ENCODE data around the gene PLA2G4E. TPM values are rescaled to one million over a fixed set of nuclear protein-coding genes. Genes with fewer than 3 reads are reported as not detected.

PLA2G4E gene
- total RNA-seq, 1 donor from 2014 or later, result not detected

- intact Hi-C loops (cut with DNase I), result loop anchor here (10.0 kb wide), 1 partner anchor 172 kb away; no protein-coding TSS in a partner anchor
- DNase-seq (ENCODE audit: low spot score), result peak; percentile 74
- ATAC-seq, result peak; percentile 89
Observed at GRCh38 chr15:42056934-42057798, 36.3 kb upstream of the PLA2G4E start.

- intact Hi-C loops (cut with DNase I), result loop anchor here (10.0 kb wide), 1 partner anchor 169 kb away; no protein-coding TSS in a partner anchor
- DNase-seq (ENCODE audit: low spot score), result no peak
- no peak for ATAC-seq
Observed at GRCh38 chr15:42053914-42054313, 33.1 kb upstream of the PLA2G4E start.

DNA sequence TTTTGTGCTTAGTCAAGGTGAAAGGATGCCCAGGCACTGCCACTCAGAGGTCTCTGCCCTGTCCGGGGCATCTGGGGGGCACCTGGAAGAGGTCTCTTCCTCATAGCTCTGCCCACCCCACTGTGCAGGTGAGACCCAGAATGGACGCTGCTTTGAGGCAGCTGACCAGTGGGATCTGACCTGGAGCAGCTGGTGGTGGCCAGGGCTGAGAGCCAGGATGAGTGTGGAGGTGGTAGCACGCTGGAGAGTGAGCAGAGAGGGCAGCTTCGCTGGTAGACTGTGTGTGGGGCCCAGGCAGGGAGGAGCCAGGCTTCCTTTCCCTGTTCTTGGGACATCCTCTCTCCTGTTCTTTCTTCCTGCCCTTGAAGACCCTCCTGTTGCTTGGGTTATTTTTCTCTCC lies 32.2 kb upstream of the PLA2G4E start:
- ATAC-seq, result no peak
- intact Hi-C loops (cut with DNase I), result loop anchor here (10.0 kb wide), 1 partner anchor 168 kb away; no protein-coding TSS in a partner anchor
- DNase-seq (ENCODE audit: low spot score), result no peak

- DNase-seq (ENCODE audit: low spot score) (no peak), ATAC-seq (no peak)
- intact Hi-C loops (cut with DNase I), result loop anchor here (10.0 kb wide), 1 partner anchor 166 kb away; no protein-coding TSS in a partner anchor
Observed at GRCh38 chr15:42050484-42051255, 29.8 kb upstream of the PLA2G4E start.

DNA sequence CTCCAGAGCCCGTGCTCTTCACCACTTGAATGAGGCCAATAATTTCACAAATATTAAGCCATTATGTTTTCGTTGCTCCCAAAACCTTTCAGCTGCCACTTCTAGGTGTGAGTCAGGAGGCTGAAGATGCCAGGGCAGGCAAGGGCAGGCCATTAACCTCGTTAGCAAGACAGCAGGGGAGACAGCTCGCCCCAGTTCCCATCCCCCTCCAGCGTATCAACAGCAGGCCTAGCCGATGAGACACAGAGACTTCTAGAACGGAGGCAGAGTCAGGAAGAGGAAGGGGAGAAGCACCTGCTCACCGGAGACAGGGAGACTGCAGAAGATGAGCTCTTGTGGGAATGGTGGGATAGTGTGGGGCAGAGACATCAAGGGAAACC lies 28.0 kb upstream of the PLA2G4E start:
- DNase-seq (ENCODE audit: low spot score) (no peak), ATAC-seq (no peak)
- intact Hi-C loops (cut with DNase I), result no loop called here

- DNase-seq (ENCODE audit: low spot score) (no peak), ATAC-seq (no peak)
- intact Hi-C loops (cut with DNase I), result no loop called here
Observed at GRCh38 chr15:42048080-42048820, 27.4 kb upstream of the PLA2G4E start.

- DNase-seq (ENCODE audit: low spot score) (no peak), ATAC-seq (no peak)
- intact Hi-C loops (cut with DNase I), result no loop called here
Observed at GRCh38 chr15:42046597-42046996, 25.8 kb upstream of the PLA2G4E start.

GRCh38 chr15:42045211-42045615 lies 24.4 kb upstream of the PLA2G4E start:
- no peak for DNase-seq (ENCODE audit: low spot score)
- no peak for ATAC-seq
- intact Hi-C loops (cut with DNase I), result no loop called here

- no peak for ATAC-seq
- no peak for DNase-seq (ENCODE audit: low spot score)
- intact Hi-C loops (cut with DNase I), result no loop called here
Observed at GRCh38 chr15:42042602-42043400, 22.0 kb upstream of the PLA2G4E start.

DNA sequence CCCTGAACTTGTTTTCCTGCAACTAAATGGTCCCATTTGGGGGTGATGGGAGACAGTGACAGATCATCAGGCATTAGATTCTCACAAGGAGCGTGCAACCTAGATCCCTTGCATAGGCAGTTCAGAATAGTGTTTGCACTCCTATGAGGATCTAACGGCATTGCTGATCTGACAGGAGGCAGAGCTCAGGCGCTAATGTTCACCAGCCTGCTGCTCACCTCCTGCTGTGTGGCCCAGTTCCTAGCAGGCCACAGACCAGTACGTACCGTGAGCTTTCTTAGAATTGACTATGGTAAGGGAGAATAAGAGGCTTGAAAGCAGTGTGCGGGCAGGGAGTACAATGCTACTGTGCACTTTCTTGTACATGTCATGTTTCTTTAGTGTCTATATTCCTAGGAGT lies 17.6 kb upstream of the PLA2G4E start:
- DNase-seq (ENCODE audit: low spot score) (no peak), ATAC-seq (no peak)
- intact Hi-C loops (cut with DNase I), result no loop called here

DNA sequence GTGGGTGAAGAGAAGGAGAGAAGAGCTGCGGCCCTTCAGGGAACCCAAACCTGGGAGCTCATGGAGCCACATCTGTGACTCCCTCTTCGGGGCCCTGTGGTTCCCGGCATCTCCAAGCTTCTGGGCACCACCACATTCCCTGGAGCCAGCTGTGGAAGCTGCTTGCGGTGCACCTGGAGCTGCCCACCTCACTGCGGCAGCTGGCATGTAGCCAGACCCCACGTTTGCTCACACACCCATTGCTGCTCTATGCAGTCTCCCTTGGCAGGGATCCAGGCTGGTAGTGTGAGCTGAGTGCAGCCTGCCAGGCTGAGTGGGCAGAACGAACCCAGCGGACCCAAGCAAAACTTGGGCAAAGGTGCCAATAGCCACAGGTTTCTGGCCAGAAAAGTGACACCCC lies 16.8 kb upstream of the PLA2G4E start:
- ATAC-seq, result no peak
- intact Hi-C loops (cut with DNase I), result no loop called here

GRCh38 chr15:42036966-42037365 lies 16.1 kb upstream of the PLA2G4E start:
- ATAC-seq, result no peak
- no peak for DNase-seq (ENCODE audit: low spot score)
- intact Hi-C loops (cut with DNase I), result no loop called here

More for the DNA sequence above, 16.8 kb upstream of the PLA2G4E start:
- no peak for DNase-seq (ENCODE audit: low spot score)

GRCh38 chr15:42036112-42036905 lies 15.5 kb upstream of the PLA2G4E start:
- DNase-seq (ENCODE audit: low spot score) (no peak), ATAC-seq (no peak)
- intact Hi-C loops (cut with DNase I), result no loop called here

GRCh38 chr15:42035435-42035761 lies 14.6 kb upstream of the PLA2G4E start:
- ATAC-seq (no peak), DNase-seq (ENCODE audit: low spot score) (no peak)
- intact Hi-C loops (cut with DNase I), result no loop called here

GRCh38 chr15:42034628-42035434 lies 14.0 kb upstream of the PLA2G4E start:
- ATAC-seq (no peak), DNase-seq (ENCODE audit: low spot score) (no peak)
- intact Hi-C loops (cut with DNase I), result no loop called here

GRCh38 chr15:42033214-42033873 lies 12.5 kb upstream of the PLA2G4E start:
- no peak for DNase-seq (ENCODE audit: low spot score)
- ATAC-seq, result no peak
- intact Hi-C loops (cut with DNase I), result no loop called here
